Pancreas (tissue), 10 donors: ENCODE measurements around the gene LDAH. TPM values are rescaled to one million over a fixed set of nuclear protein-coding genes. Genes with fewer than 3 reads are reported as not detected.

Experiments
- ATAC-seq, 4 donors: fragments of 200-7000 bp; cut with Tn5 transposase; one replicate each; pipeline versions ENCODE4 v1.8.0 to v1.9.1; 2020; ENCODE audit warnings: mild to moderate bottlenecking in 4 of 4, moderate library complexity in 4 of 4
- DNase-seq, 6 donors: peaks; one replicate each; pipeline ENCODE4 v3.0.0-alpha.2; 2020
- FAIRE-seq: peaks from 2 replicates; lab custom pipeline; 2012; peaks lifted over from hg19 to GRCh38; lab: Jason Lieb, UNC
- H3K27ac ChIP-seq, 4 donors: fragments of 200-600 bp; sonication (generic); 1 replicate in 3 of 4; 2 replicates in 1 of 4; pipeline versions ENCODE4 v1.5.0 to v1.8.0; 2020
- H3K27me3 ChIP-seq, 4 donors: fragments of 200-600 bp; one replicate each; pipeline ENCODE4 v1.8.0; 2021
- H3K36me3 ChIP-seq, 3 donors: fragments of 200-600 bp; sonication (generic) in 1 of 3; one replicate each; pipeline versions ENCODE4 v1.5.0 to v1.8.0; 2020 to 2021
- H3K4me1 ChIP-seq, 3 donors: fragments of 200-600 bp; one replicate each; pipeline ENCODE4 v1.8.0; 2021
- H3K4me3 ChIP-seq, 4 donors: fragments of 200-600 bp; sonication (generic) in 2 of 4; one replicate each; pipeline versions ENCODE4 v1.5.0 to v1.8.0; 2020 to 2021
- H3K9me3 ChIP-seq, 4 donors: fragments of 200-600 bp; one replicate each; pipeline ENCODE4 v1.8.0; 2021
- WGBS, 2 donors: extraction: QIAGEN DNeasy Blood & Tissue Kit; methylation state at CpG; one replicate each; pipeline ENCODE4 v1.1.7; 2013; 5-methylcytosine and 5-hydroxymethylcytosine counted together
- intact Hi-C, 3 donors: fragments of 100-400 bp; cut with DNase I; formaldehyde crosslinking; loops; one replicate each; pipeline versions ENCODE4 v1.11.1 to v1.14.2; 2022
- polyA plus RNA-seq, 2 donors: library from polyadenylated mRNA; stranded (reverse); fragments of 200-250 nt; gene quantifications; one replicate each; pipeline ENCODE4 v1.2.3, GENCODE V29; 2013
- total RNA-seq, 6 donors: library from RNA; stranded (reverse); fragmentation: NEBNext Ultra II Directional in 4 of 6; extraction: Animal tissue kit (Norgen Biotek cat#: 25700) in 4 of 6; gene quantifications; one replicate each; pipeline versions ENCODE4 v1.2.1 to v1.2.4, GENCODE V29; 2021 to 2023
- TF ChIP-seq, protein P1 (sequence below), 4 donors: fragments of 200-600 bp; sonication (generic) in 3 of 4; IDR thresholded peaks; one replicate each; pipeline versions ENCODE4 v1.5.0 to v1.8.0; 2021; ENCODE audit warnings: antibody characterized with exemption in 4 of 4
- donor health status: healthy with polysubstance abuse.
- donor health status: DM: no; HTN: no; CAD: no; lungs with moderate emphysema.
- donor health status: DM: no; HTN: no; CAD: no.
- donor health status: control.
- donor health status: control.
- donor health status: Bipolar disorder and iron deficiency.
- donor health status: DM: yes; HTN: yes; CAD: no.
- donor health status: DM: no; HTN: no; CAD: no.
- donor health status: DM: no; HTN: no; CAD: no.
- donor health status: DM: yes; HTN: yes; CAD: no.

Gene LDAH
- total and polyA plus RNA-seq, 8 donors: 2.5 to 9.1 (median 5.4) TPM

GRCh38 chr2:20640411-20641122 lies 182.3 kb downstream of the LDAH start:
- peak in 2 of 6 donors; percentile 42 to 80 for DNase-seq
- Histone ChIP-seq H3K4me3 (no peak overlapping the region), H3K27me3 (no peaks in the 10 kb centered on the region), H3K9me3 (no peaks in the 10 kb centered on the region), H3K36me3 (no peaks in the 10 kb centered on the region), H3K27ac (no peak overlapping the region), H3K4me1 (peaks cover 0 to under 1% (median 0%) of the 10 kb centered on the region in 3 donors)
- WGBS, 2 donors: 76 to 81% methylated on average over 13 to 14 of the region's 14 CpGs
- intact Hi-C loops: loop anchor here in 2 of 3 donors (5.0 kb wide), 3 partner anchors 198 to 243 kb away; no protein-coding TSS in a partner anchor
- no peak for FAIRE-seq
- TF ChIP-seq, protein P1, sequence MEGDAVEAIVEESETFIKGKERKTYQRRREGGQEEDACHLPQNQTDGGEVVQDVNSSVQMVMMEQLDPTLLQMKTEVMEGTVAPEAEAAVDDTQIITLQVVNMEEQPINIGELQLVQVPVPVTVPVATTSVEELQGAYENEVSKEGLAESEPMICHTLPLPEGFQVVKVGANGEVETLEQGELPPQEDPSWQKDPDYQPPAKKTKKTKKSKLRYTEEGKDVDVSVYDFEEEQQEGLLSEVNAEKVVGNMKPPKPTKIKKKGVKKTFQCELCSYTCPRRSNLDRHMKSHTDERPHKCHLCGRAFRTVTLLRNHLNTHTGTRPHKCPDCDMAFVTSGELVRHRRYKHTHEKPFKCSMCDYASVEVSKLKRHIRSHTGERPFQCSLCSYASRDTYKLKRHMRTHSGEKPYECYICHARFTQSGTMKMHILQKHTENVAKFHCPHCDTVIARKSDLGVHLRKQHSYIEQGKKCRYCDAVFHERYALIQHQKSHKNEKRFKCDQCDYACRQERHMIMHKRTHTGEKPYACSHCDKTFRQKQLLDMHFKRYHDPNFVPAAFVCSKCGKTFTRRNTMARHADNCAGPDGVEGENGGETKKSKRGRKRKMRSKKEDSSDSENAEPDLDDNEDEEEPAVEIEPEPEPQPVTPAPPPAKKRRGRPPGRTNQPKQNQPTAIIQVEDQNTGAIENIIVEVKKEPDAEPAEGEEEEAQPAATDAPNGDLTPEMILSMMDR (IDR thresholded peaks at IDR 0.05): no peak
- ATAC-seq: no peak

GRCh38 chr2:20638646-20639430 lies 184.1 kb downstream of the LDAH start:
- FAIRE-seq: no peak

GRCh38 chr2:20638014-20638413 lies 184.9 kb downstream of the LDAH start:
- intact Hi-C loops: no loop called here
- DNase-seq (peak in 1 of 6 donors; percentile 50), FAIRE-seq (no peak), ATAC-seq (no peak)
- peaks cover 0 to 16% (median 0%) of the 10 kb centered on the region in 3 donors for H3K4me1 ChIP-seq
- no peaks in the 10 kb centered on the region for H3K27me3 ChIP-seq
- H3K4me3 ChIP-seq: no peak overlapping the region
- TF ChIP-seq, protein P1 (IDR thresholded peaks at IDR 0.05): no peak
- H3K27ac ChIP-seq: no peak overlapping the region
- H3K9me3 ChIP-seq: no peaks in the 10 kb centered on the region
- H3K36me3 ChIP-seq: no peaks in the 10 kb centered on the region
- WGBS, 2 donors: 91 to 96% methylated on average over 13 of the region's 13 CpGs

More at GRCh38 chr2:20638646-20639430, 184.1 kb downstream of the LDAH start:
- no peak overlapping the region for H3K27ac ChIP-seq
- no peak overlapping the region for H3K4me3 ChIP-seq
- no peaks in the 10 kb centered on the region for H3K9me3 ChIP-seq
- no peaks in the 10 kb centered on the region for H3K36me3 ChIP-seq
- 82 to 83% methylated on average over 15 of the region's 15 CpGs for WGBS, 2 donors
- intact Hi-C loops: no loop called here
- H3K27me3 ChIP-seq: no peaks in the 10 kb centered on the region
- ATAC-seq (no peak), DNase-seq (peak in 2 of 6 donors; percentile 11 to 55)
- TF ChIP-seq, protein P1 (IDR thresholded peaks at IDR 0.05): no peak
- peaks cover 0 to 16% (median 0%) of the 10 kb centered on the region in 3 donors for H3K4me1 ChIP-seq

GRCh38 chr2:20637147-20637546 lies 185.8 kb downstream of the LDAH start:
- no peak overlapping the region for H3K4me3 ChIP-seq
- no peak for ATAC-seq
- H3K27ac ChIP-seq: no peak overlapping the region
- no peaks in the 10 kb centered on the region for H3K36me3 ChIP-seq
- TF ChIP-seq, protein P1 (IDR thresholded peaks at IDR 0.05): no peak
- DNase-seq: peak in 1 of 6 donors; percentile 56
- H3K4me1 ChIP-seq: peaks cover 0 to 16% (median 0%) of the 10 kb centered on the region in 3 donors
- intact Hi-C loops: no loop called here
- no peaks in the 10 kb centered on the region for H3K9me3 ChIP-seq
- no peak for FAIRE-seq
- WGBS, 2 donors: 66 to 67% methylated on average over 13 of the region's 13 CpGs
- H3K27me3 ChIP-seq: no peaks in the 10 kb centered on the region
